ENCODE results near the gene DHX40.

GRCh38 chr17:59623151-59623550 lies 57.7 kb downstream of the DHX40 start:
- TF ChIP-seq POLR2AphosphoS5 (IDR thresholded peaks at IDR 0.05; ENCODE audit: low read depth) (no peak), CTCF (IDR thresholded peaks at IDR 0.05; ENCODE audit: insufficient read depth, low read length) (no peak), REST (IDR thresholded peaks at IDR 0.05; ENCODE audit: insufficient replicate concordance, low read depth) (no peak), GABPA (IDR thresholded peaks at IDR 0.05; ENCODE audit: low read depth) (no peak), SPI1 (IDR thresholded peaks at IDR 0.05; ENCODE audit: borderline replicate concordance, low read depth) (no peak)

Measured in HL-60 (cell line).